Sigmoid colon (tissue), 4 donors: ENCODE results near the gene HECTD4.

Experiments used
- CTCF ChIP-seq, 4 experiments: fragments of 450-650 bp in 3 of 4; fragments of 200-600 bp in 1 of 4; IDR thresholded peaks; one replicate each; pipeline ENCODE4 v1.5.1; 2016 to 2019; ENCODE audit warnings: antibody characterized with exemption in 4 of 4, mild to moderate bottlenecking in 3 of 4, moderate library complexity in 2 of 4
- POLR2A ChIP-seq, 2 donors: fragments of 450-650 bp; IDR thresholded peaks; one replicate each; pipeline ENCODE4 v1.6.1; 2016; ENCODE audit warnings: antibody characterized with exemption in 2 of 2, mild to moderate bottlenecking in 2 of 2, moderate library complexity in 2 of 2
- POLR2AphosphoS5 ChIP-seq, 4 donors: sonication (generic); formaldehyde crosslinking; IDR thresholded peaks; one replicate each; pipeline ENCODE4 v1.6.1; 2017; ENCODE audit warnings: antibody characterized with exemption in 4 of 4

- TF ChIP-seq POLR2A (IDR thresholded peaks at IDR 0.05) (no peak), CTCF (IDR thresholded peaks at IDR 0.05) (no peak), POLR2AphosphoS5 (IDR thresholded peaks at IDR 0.05) (no peak)
Observed at GRCh38 chr12:112199136-112199535, 183.1 kb downstream of the HECTD4 start.
